GM19395 (cell line): ENCODE data around the gene KRTAP2-2.
"Not testable (repeated sequence)": the region's sequence is repeated elsewhere in the genome, so short reads cannot be mapped to it uniquely, and the experiment has no call there.

Experiments used
- ATAC-seq: cut with Tn5 transposase; IDR thresholded peaks from one replicate; pipeline ENCODE4 v1.9.1; 2021; ENCODE audit warnings: mild to moderate bottlenecking, moderate library complexity; ENCODE audit not compliant: unreplicated experiment

KRTAP2-2 gene

GRCh38 chr17:41055130-41055529 lies at the start of gene KRTAP2-2:
Gene KRTAP2-2 (minus strand): TSS chr17:41055230. CDS start chr17:41055211, 19 bp downstream.
- not testable (repeated sequence) for ATAC-seq

GRCh38 chr17:41104386-41105038 lies 49.5 kb upstream of the KRTAP2-2 start:
- ATAC-seq: not testable (repeated sequence)

GRCh38 chr17:41103896-41104295 lies 48.9 kb upstream of the KRTAP2-2 start:
- ATAC-seq: no peak

- no peak for ATAC-seq
These were observed 46.7 kb upstream of the KRTAP2-2 start, which contains the start of gene KRTAP4-16 for GRCh38 chr17:41101586-41102259. Gene KRTAP4-16 (minus strand): TSS chr17:41102209. CDS start chr17:41102209, 0 bp downstream.

- not testable (repeated sequence) for ATAC-seq
These were observed 44.9 kb upstream of the KRTAP2-2 start for GRCh38 chr17:41099682-41100480.

- ATAC-seq: no peak
These were observed 43.5 kb upstream of the KRTAP2-2 start for GRCh38 chr17:41098481-41098880.

- ATAC-seq: no peak
These were observed 43.0 kb upstream of the KRTAP2-2 start, which contains the start of gene KRTAP4-8 for GRCh38 chr17:41098042-41098441. Gene KRTAP4-8 (minus strand): TSS chr17:41098142. CDS start chr17:41098084, 58 bp downstream.

GRCh38 chr17:41096055-41096454 lies 41.0 kb upstream of the KRTAP2-2 start:
- no peak for ATAC-seq

GRCh38 chr17:41088760-41089352 lies 33.8 kb upstream of the KRTAP2-2 start:
- ATAC-seq: not testable (repeated sequence)

GRCh38 chr17:41084100-41084856 lies 29.2 kb upstream of the KRTAP2-2 start, which contains the start of gene KRTAP4-7:
Gene KRTAP4-7 (plus strand): TSS chr17:41084150. CDS start chr17:41084207, 57 bp downstream.
- not testable (repeated sequence) for ATAC-seq

- ATAC-seq: not testable (repeated sequence)
These were observed 28.4 kb upstream of the KRTAP2-2 start for GRCh38 chr17:41083427-41083826.

GRCh38 chr17:41082626-41083025 lies 27.6 kb upstream of the KRTAP2-2 start:
- ATAC-seq: no peak

GRCh38 chr17:41076788-41077187 lies 21.8 kb upstream of the KRTAP2-2 start:
- ATAC-seq: no peak

GRCh38 chr17:41073676-41074075 lies 18.6 kb upstream of the KRTAP2-2 start:
- no peak for ATAC-seq

GRCh38 chr17:41071606-41072360 lies 16.8 kb upstream of the KRTAP2-2 start:
- ATAC-seq: no peak

GRCh38 chr17:41069031-41069430 lies 14.0 kb upstream of the KRTAP2-2 start:
- ATAC-seq: no peak

- ATAC-seq: no peak
These were observed 12.3 kb upstream of the KRTAP2-2 start for GRCh38 chr17:41067281-41067680.

GRCh38 chr17:41065829-41066624 lies 11.0 kb upstream of the KRTAP2-2 start, which contains the start of gene KRTAP2-4:
Gene KRTAP2-4 (minus strand): TSS chr17:41065879. CDS start chr17:41065845, 34 bp downstream.
- no peak for ATAC-seq
